OCI-LY7 (cell line): Measurements from ENCODE around the gene LRRIQ4. TPM values are rescaled to one million over a fixed set of nuclear protein-coding genes. Genes with fewer than 3 reads are reported as not detected.

Experiments
- BruUV-seq: library from RNA; stranded (reverse); fragments of 400-500 nt; replicated peaks from 2 replicates; lab custom pipeline; 2021; lab: Mats Ljungman, UMichigan
- CTCF ChIA-PET: fragments of 300-600 bp; sonication (Branson Sonifier 250); formaldehyde crosslinking; loops from one replicate; lab custom pipeline; 2022; ENCODE audit warnings: antibody characterized with exemption; ENCODE audit not compliant: unreplicated experiment; lab: Charles Lee
- POLR2A ChIA-PET: fragments of 300-600 bp; sonication (Branson Sonifier 250); formaldehyde crosslinking; loops from one replicate; lab custom pipeline; 2022; ENCODE audit warnings: antibody characterized with exemption; lab: Charles Lee
- DNase-seq: peaks from one replicate; pipeline ENCODE4 v3.0.0-alpha.2; 2015; ENCODE audit warnings: low spot score
- H2AFZ ChIP-seq: fragments of 200-600 bp; sonication (generic), shearing (Covaris generic); 2 replicates; pipeline ENCODE4 v1.6.1; 2014; ENCODE audit warnings: mild to moderate bottlenecking, antibody characterized with exemption, low read length, moderate library complexity
- H3K27ac ChIP-seq: fragments of 200-600 bp; sonication (generic); 2 replicates; pipeline ENCODE4 v1.5.1; 2014; ENCODE audit warnings: mixed run types, low read depth, mild to moderate bottlenecking, moderate library complexity, low read length, inconsistent platforms; ENCODE audit not compliant: poor library complexity, severe bottlenecking
- H3K36me3 ChIP-seq: fragments of 200-600 bp; sonication (generic); 2 replicates; pipeline ENCODE4 v1.6.1; 2014; ENCODE audit warnings: mild to moderate bottlenecking, antibody characterized with exemption, low read length, moderate library complexity, mixed read lengths; ENCODE audit not compliant: insufficient read depth
- H3K4me1 ChIP-seq: fragments of 200-600 bp; sonication (generic); 2 replicates; pipeline ENCODE4 v1.5.1; 2014; ENCODE audit warnings: mild to moderate bottlenecking, low read length; ENCODE audit not compliant: insufficient read depth, poor library complexity, severe bottlenecking
- H3K4me2 ChIP-seq: fragments of 200-600 bp; sonication (generic); 2 replicates; pipeline ENCODE4 v1.6.1; 2014; ENCODE audit warnings: mild to moderate bottlenecking, low read length
- H3K4me3 ChIP-seq: fragments of 200-600 bp; sonication (generic); 2 replicates; pipeline ENCODE4 v1.5.1; 2014; ENCODE audit warnings: mild to moderate bottlenecking, low read depth, low read length; ENCODE audit not compliant: poor library complexity, severe bottlenecking
- H3K79me2 ChIP-seq: fragments of 200-600 bp; sonication (generic); 2 replicates; pipeline ENCODE4 v1.6.1; 2016; ENCODE audit warnings: low read depth, mild to moderate bottlenecking, low read length, moderate library complexity, mixed read lengths; ENCODE audit not compliant: insufficient read depth
- H3K9me2 ChIP-seq: fragments of 200-600 bp; sonication (generic); 2 replicates; pipeline ENCODE4 v1.6.1; 2016; ENCODE audit warnings: mild to moderate bottlenecking, low read length, mixed read lengths; ENCODE audit not compliant: insufficient read depth
- H3K9me3 ChIP-seq: fragments of 200-600 bp; sonication (generic); 2 replicates; pipeline ENCODE4 v1.6.1; 2014; ENCODE audit warnings: mild to moderate bottlenecking, mixed run types, low read length, mixed read lengths
- H4K20me1 ChIP-seq: fragments of 200-600 bp; sonication (generic); 2 replicates; pipeline ENCODE4 v1.6.1; 2014; ENCODE audit warnings: mild to moderate bottlenecking, antibody characterized with exemption, low read length, moderate library complexity, mixed read lengths; ENCODE audit not compliant: insufficient read depth
- EZH2phosphoT487 ChIP-seq: fragments of 200-600 bp; sonication (generic); IDR thresholded peaks from 2 replicates; pipeline ENCODE4 v1.6.1; 2018; ENCODE audit warnings: low read depth, borderline replicate concordance, mild to moderate bottlenecking, mixed run types, antibody characterized with exemption, low read length, moderate library complexity, mixed read lengths
- intact Hi-C: fragments of 100-400 bp; cut with micrococcal nuclease; formaldehyde crosslinking; loops from one replicate; pipeline ENCODE4 v1.10.0; 2022; ENCODE audit not compliant: unreplicated experiment
- total RNA-seq, 2 experiments: library from RNA; depleted of rRNA in 1 of 2; stranded (reverse); fragments of >200 nt in 1 of 2; shearing (Covaris generic) in 1 of 2; gene quantifications; 2 replicates each; pipeline ENCODE4 v1.2.3, GENCODE V29; 2014 to 2022
- TF ChIP-seq, protein P1 (sequence below): fragments of 200-600 bp; sonication (generic); conservative IDR thresholded peaks from 2 replicates; pipeline ENCODE4 v1.5.1; 2014; ENCODE audit warnings: mild to moderate bottlenecking, antibody characterized with exemption, low read length, moderate library complexity, mixed read lengths

Gene LRRIQ4
- total RNA-seq, 2 experiments from 2014 or later = 0.17 to 0.47 TPM

DNA sequence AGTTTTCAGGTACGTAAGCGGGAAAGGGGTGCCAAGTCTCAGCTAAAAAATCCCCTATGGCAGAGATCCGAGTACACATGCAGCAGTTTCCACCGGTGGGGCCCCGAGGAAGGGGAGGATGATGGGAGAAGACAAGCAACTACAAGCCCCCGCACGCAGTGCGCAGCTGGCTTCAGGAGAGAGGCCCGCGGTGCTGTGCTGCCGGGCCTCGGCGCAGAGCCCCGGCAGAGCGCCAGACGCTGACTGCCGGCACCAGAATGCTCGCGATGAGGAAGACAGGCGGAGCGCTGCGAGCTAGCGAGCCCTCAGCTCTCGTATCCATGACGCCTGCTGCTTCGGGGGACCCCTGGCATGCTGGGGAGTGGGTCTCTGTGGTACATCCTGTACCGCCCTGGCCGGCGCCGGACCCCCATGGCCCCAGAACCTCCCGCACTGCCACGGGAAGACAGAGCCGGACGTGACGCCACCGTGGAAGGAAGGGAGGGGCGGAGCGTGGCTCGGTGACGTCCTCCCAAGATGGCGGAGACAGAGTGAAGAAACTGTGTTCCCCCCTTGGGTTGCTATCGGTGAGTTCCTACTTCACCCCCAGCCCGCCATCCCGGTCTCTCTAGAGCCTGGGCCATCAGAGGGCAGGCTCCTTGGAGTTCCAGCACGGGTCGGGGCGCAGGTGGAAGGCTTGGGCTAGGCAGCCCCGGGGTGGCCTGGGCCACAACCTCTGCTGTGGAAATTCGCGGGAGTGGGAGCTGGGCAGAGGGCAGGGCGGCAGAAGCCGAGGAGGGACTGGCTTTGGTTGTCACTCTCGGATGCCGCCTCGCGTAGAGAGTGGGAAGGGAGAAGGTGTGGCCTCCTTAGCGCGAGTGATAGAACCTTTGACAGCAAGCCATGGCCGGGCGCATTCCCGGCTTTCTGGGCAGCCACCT lies 39.5 kb upstream of the LRRIQ4 start, which contains the start of gene MYNN:
Gene MYNN (plus strand): TSS at position 500 of the 920 bp plus-strand sequence. CDS start 900 bp downstream, outside the sequence.
- peak within 1 kb of the TSS; percentile 92 for H3K27ac ChIP-seq
- BruUV-seq = TSS peak; percentile 96
- TF ChIP-seq EZH2phosphoT487 = no peak
- TF ChIP-seq, protein P1, sequence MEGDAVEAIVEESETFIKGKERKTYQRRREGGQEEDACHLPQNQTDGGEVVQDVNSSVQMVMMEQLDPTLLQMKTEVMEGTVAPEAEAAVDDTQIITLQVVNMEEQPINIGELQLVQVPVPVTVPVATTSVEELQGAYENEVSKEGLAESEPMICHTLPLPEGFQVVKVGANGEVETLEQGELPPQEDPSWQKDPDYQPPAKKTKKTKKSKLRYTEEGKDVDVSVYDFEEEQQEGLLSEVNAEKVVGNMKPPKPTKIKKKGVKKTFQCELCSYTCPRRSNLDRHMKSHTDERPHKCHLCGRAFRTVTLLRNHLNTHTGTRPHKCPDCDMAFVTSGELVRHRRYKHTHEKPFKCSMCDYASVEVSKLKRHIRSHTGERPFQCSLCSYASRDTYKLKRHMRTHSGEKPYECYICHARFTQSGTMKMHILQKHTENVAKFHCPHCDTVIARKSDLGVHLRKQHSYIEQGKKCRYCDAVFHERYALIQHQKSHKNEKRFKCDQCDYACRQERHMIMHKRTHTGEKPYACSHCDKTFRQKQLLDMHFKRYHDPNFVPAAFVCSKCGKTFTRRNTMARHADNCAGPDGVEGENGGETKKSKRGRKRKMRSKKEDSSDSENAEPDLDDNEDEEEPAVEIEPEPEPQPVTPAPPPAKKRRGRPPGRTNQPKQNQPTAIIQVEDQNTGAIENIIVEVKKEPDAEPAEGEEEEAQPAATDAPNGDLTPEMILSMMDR = peak; percentile 50
- H3K9me2 ChIP-seq = no peaks in the 10 kb centered on the region
- peak within 1 kb of the TSS; percentile 76 for H2AFZ ChIP-seq
- peak within 1 kb of the TSS; percentile 90 for H3K4me2 ChIP-seq
- CTCF ChIA-PET = no interaction called here
- peak within 1 kb of the TSS; percentile 84 for H3K4me3 ChIP-seq
- DNase-seq = peak; percentile 93
- peaks cover 41% of the 10 kb centered on the region for H3K36me3 ChIP-seq
- POLR2A ChIA-PET = interaction anchor here (0.5 to 2.6 kb wide), 24 partner anchors 9 to 1095 kb away, joined by 3 to 18 read pairs (median 4); no protein-coding TSS in a partner anchor
- peaks cover 39% of the 10 kb centered on the region for H3K79me2 ChIP-seq
- intact Hi-C loops = loop anchor here (1.0 to 10.0 kb wide), 7 partner anchors 69 to 1681 kb away; partner anchors contain the start of genes RPL22L1 and SKIL
- no peaks in the 10 kb centered on the region for H4K20me1 ChIP-seq
- H3K9me3 ChIP-seq = no peaks in the 10 kb centered on the region
- peaks cover 31% of the 10 kb centered on the region for H3K4me1 ChIP-seq

DNA sequence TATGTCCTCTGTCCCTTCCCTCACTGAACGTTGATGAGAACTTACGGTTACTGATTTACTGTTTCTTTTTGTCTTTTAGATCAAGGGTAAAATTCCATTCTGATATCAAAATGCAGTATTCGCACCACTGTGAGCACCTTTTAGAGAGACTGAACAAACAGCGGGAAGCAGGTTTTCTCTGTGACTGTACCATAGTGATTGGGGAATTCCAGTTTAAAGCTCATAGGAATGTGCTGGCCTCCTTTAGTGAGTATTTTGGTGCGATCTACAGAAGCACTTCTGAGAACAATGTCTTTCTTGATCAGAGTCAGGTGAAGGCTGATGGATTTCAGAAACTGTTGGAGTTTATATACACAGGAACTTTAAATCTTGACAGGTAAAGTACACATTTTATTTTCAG lies 38.5 kb upstream of the LRRIQ4 start:
- peaks cover 31% of the 10 kb centered on the region for H3K4me1 ChIP-seq
- intact Hi-C loops = loop anchor here (5.0 to 10.0 kb wide), 4 partner anchors 68 to 1682 kb away; no protein-coding TSS in a partner anchor
- H3K79me2 ChIP-seq = peaks cover 39% of the 10 kb centered on the region
- no peaks in the 10 kb centered on the region for H3K9me2 ChIP-seq
- peak overlapping the region; percentile 76; the same call in 1 of the 2 replicates for H2AFZ ChIP-seq
- CTCF ChIA-PET = interaction anchor here (0.7 kb wide), 1 partner anchor 92 kb away, joined by 3 read pairs; no protein-coding TSS in a partner anchor
- H4K20me1 ChIP-seq = no peaks in the 10 kb centered on the region
- H3K9me3 ChIP-seq = no peaks in the 10 kb centered on the region
- DNase-seq = no peak
- no peak for TF ChIP-seq EZH2phosphoT487
- TF ChIP-seq, protein P1 = no peak
- no TSS peak for BruUV-seq
- H3K36me3 ChIP-seq = peaks cover 52% of the 10 kb centered on the region
- peak overlapping the region; percentile 92 for H3K27ac ChIP-seq
- POLR2A ChIA-PET = interaction anchor here (0.6 to 1.7 kb wide), 5 partner anchors 10 to 579 kb away, joined by 3 to 5 read pairs (median 4); no protein-coding TSS in a partner anchor
- peak overlapping the region; percentile 90 for H3K4me2 ChIP-seq
- H3K4me3 ChIP-seq = peak overlapping the region; percentile 84
